Endothelial cell of umbilical vein (primary cell): Measurements from ENCODE around the gene MTRF1. TPM values are rescaled to one million over a fixed set of nuclear protein-coding genes. Genes with fewer than 3 reads are reported as not detected.

Source experiments
- BruUV-seq: library from RNA; stranded (reverse); fragments of 400-500 nt; replicated peaks from 2 replicates; lab custom pipeline; 2021; lab: Mats Ljungman, UMichigan
- CTCF ChIA-PET: fragments of 300-600, 350-600 bp; sonication (Branson Sonifier 250); formaldehyde crosslinking; loops from one replicate; lab custom pipeline; 2021; ENCODE audit warnings: antibody characterized with exemption, inconsistent platforms; lab: Charles Lee
- POLR2A ChIA-PET: fragments of 300-600, 350-600 bp; sonication (Branson Sonifier 250); formaldehyde crosslinking; loops from one replicate; lab custom pipeline; 2021; ENCODE audit warnings: antibody characterized with exemption, inconsistent platforms; lab: Charles Lee
- DNase-seq: peaks from one replicate; pipeline ENCODE4 v3.0.0-alpha.2; 2011; ENCODE audit warnings: low read depth, low spot score
- FAIRE-seq: peaks from 2 replicates; lab custom pipeline; 2011; peaks lifted over from hg19 to GRCh38; lab: Jason Lieb, UNC
- H2AFZ ChIP-seq: 2 replicates; pipeline ENCODE4 v1.6.0; 2012; ENCODE audit warnings: low read depth, low read length, control low read depth, inconsistent platforms
- H3K27ac ChIP-seq: 2 replicates; pipeline ENCODE4 v1.5.1; 2011; ENCODE audit warnings: low read depth, mild to moderate bottlenecking, control low read depth, low read length, moderate library complexity; ENCODE audit not compliant: insufficient read depth
- H3K27me3 ChIP-seq, 2 experiments: 2 replicates each; pipeline versions ENCODE4 v1.6.0 to v1.6.1; 2011; ENCODE audit warnings: low read length in 2 of 2, mixed read lengths in 1 of 2; ENCODE audit not compliant: control insufficient read depth in 2 of 2, insufficient read depth in 2 of 2
- H3K36me3 ChIP-seq, 2 experiments: 2 replicates in 1 of 2; 3 replicates in 1 of 2; pipeline ENCODE4 v1.5.1; 2011; ENCODE audit warnings: low read length in 2 of 2, mild to moderate bottlenecking in 1 of 2, moderate library complexity in 1 of 2; ENCODE audit not compliant: control insufficient read depth in 2 of 2, insufficient read depth in 2 of 2; ENCODE audit errors: extremely low read depth in 1 of 2
- H3K4me1 ChIP-seq: 3 replicates; pipeline ENCODE4 v1.5.1; 2011; ENCODE audit warnings: mild to moderate bottlenecking, low read length; ENCODE audit not compliant: control insufficient read depth, insufficient read depth; ENCODE audit errors: extremely low read depth
- H3K4me2 ChIP-seq: 2 replicates; pipeline ENCODE4 v1.6.1; 2011; ENCODE audit warnings: low read length, control low read depth, mixed read lengths; ENCODE audit not compliant: insufficient read depth
- H3K4me3 ChIP-seq, 3 experiments: fragments of 200-600 bp in 1 of 3; sonication (generic), shearing (Covaris generic) in 1 of 3; replicated peaks in 1 of 3; 2 replicates each; pipeline ENCODE4 v1.5.1; 2011 to 2016; ENCODE audit warnings: control low read depth in 3 of 3, low read length in 3 of 3, mild to moderate bottlenecking in 2 of 3, inconsistent platforms in 1 of 3, low read depth in 1 of 3, moderate library complexity in 1 of 3; ENCODE audit not compliant: insufficient read depth in 1 of 3
- H3K79me2 ChIP-seq: 2 replicates; pipeline ENCODE4 v1.6.0; 2012; ENCODE audit warnings: low read length, inconsistent platforms; ENCODE audit not compliant: control insufficient read depth, insufficient read depth
- H3K9ac ChIP-seq: replicated peaks from 2 replicates; pipeline ENCODE3; 2011; ENCODE audit warnings: low read length, control low read depth; ENCODE audit not compliant: insufficient read depth; ENCODE audit errors: extremely low read depth
- H3K9me1 ChIP-seq: replicated peaks from 3 replicates; pipeline ENCODE4 v1.6.0; 2011; ENCODE audit warnings: mild to moderate bottlenecking, low read length; ENCODE audit not compliant: control insufficient read depth, insufficient read depth; ENCODE audit errors: extremely low read depth
- H3K9me3 ChIP-seq: replicated peaks from 2 replicates; pipeline ENCODE4 v1.5.1; 2012; ENCODE audit warnings: low read length, inconsistent platforms; ENCODE audit not compliant: control insufficient read depth, insufficient read depth
- H4K20me1 ChIP-seq: replicated peaks from 2 replicates; pipeline ENCODE3; 2011; ENCODE audit warnings: mild to moderate bottlenecking, low read length; ENCODE audit not compliant: control insufficient read depth, insufficient read depth; ENCODE audit errors: extremely low read depth
- EZH2 ChIP-seq: IDR thresholded peaks from 2 replicates; pipeline ENCODE4 v1.6.1; 2012; ENCODE audit warnings: borderline replicate concordance, low read depth, mild to moderate bottlenecking, moderate library complexity, low read length, inconsistent platforms; ENCODE audit not compliant: severe bottlenecking
- FOS ChIP-seq: IDR thresholded peaks from 2 replicates; pipeline ENCODE4 v1.6.1; 2011; ENCODE audit warnings: mild to moderate bottlenecking, low read length, moderate library complexity, borderline replicate concordance; ENCODE audit not compliant: insufficient read depth
- GATA2 ChIP-seq: IDR thresholded peaks from 2 replicates; pipeline ENCODE4 v1.7.0; 2011; ENCODE audit warnings: low read depth, mild to moderate bottlenecking, moderate library complexity, mixed read lengths, low read length; ENCODE audit not compliant: insufficient read length, insufficient read depth
- JUN ChIP-seq: IDR thresholded peaks from 2 replicates; pipeline ENCODE4 v1.6.1; 2011; ENCODE audit warnings: borderline replicate concordance, low read depth; ENCODE audit not compliant: insufficient read length, insufficient read depth
- MAX ChIP-seq: IDR thresholded peaks from 2 replicates; pipeline ENCODE4 v1.6.1; 2011; ENCODE audit not compliant: insufficient read depth, insufficient read length
- MYC ChIP-seq: IDR thresholded peaks from one replicate; pipeline ENCODE4 v1.6.1; 2011; ENCODE audit warnings: mild to moderate bottlenecking, low read depth, low read length
- POLR2A ChIP-seq: IDR thresholded peaks from 2 replicates; pipeline ENCODE4 v1.6.1; 2012; ENCODE audit warnings: low read depth, mild to moderate bottlenecking, control low read depth, low read length
- POLR2AphosphoS5 ChIP-seq: IDR thresholded peaks from 2 replicates; pipeline ENCODE4 v1.6.1; 2012; ENCODE audit warnings: low read depth, mild to moderate bottlenecking, control low read depth, low read length, moderate library complexity; ENCODE audit not compliant: insufficient read depth
- dilution Hi-C: fragments of 300-500 bp; cut with MboI; formaldehyde crosslinking; loops from one replicate; pipeline ENCODE4 v1.15.0; 2019; ENCODE audit warnings: low sequenced_read_pairs; ENCODE audit not compliant: extremely low pct_ligation_motif_present
- intact Hi-C: fragments of 100-400 bp; cut with micrococcal nuclease; formaldehyde crosslinking; loops from one replicate; pipeline ENCODE4 v1.10.0; 2022
- polyA plus RNA-seq, 4 experiments: library from polyadenylated mRNA; depleted of rRNA in 3 of 4; stranded (reverse) in 3 of 4; unstranded in 1 of 4; fragments of >200 nt; gene quantifications; 2 replicates each; pipeline versions ENCODE4 v1.2.1 to v1.2.3, GENCODE V29; 2011 to 2012; ENCODE audit warnings: missing spikeins in 1 of 4
- total RNA-seq: library from RNA; stranded (reverse); gene quantifications from 2 replicates; pipeline ENCODE4 v1.2.3, GENCODE V29; 2021
- TF ChIP-seq, protein P1 (sequence below), 2 donors: IDR thresholded peaks; 1 replicate in 1 of 2; 2 replicates in 1 of 2; pipeline ENCODE4 v1.5.1; 2011; ENCODE audit warnings: low read length in 2 of 2, mild to moderate bottlenecking in 2 of 2, moderate library complexity in 2 of 2, control low read depth in 1 of 2, inconsistent platforms in 1 of 2, low read depth in 1 of 2; ENCODE audit not compliant: insufficient read depth in 1 of 2; ENCODE audit errors: extremely low read depth in 1 of 2

The MTRF1 gene
- total and polyA plus RNA-seq, 2 donors (not counting 3 experiments of a cell fraction or from before 2014, with no cell fraction given) = 8.0 to 16.3 TPM

- BruUV-seq = no TSS peak
- H3K4me3 ChIP-seq = no peak overlapping the region
- no peaks in the 10 kb centered on the region for H3K27me3 ChIP-seq
- peaks cover 0 to 3% of the 10 kb centered on the region in 2 experiments for H3K36me3 ChIP-seq
- intact Hi-C loops = loop anchor here (1.0 to 2.0 kb wide), 2 partner anchors 90 to 147 kb away; partner anchors contain the start of gene KBTBD6
- no peaks in the 10 kb centered on the region for H3K79me2 ChIP-seq
- dilution Hi-C loops = no loop called here
- no peaks in the 10 kb centered on the region for H3K4me1 ChIP-seq
- H4K20me1 ChIP-seq = no peaks in the 10 kb centered on the region
- H3K27ac ChIP-seq = no peak overlapping the region
- H3K9me3 ChIP-seq = no peaks in the 10 kb centered on the region
- H2AFZ ChIP-seq = no peak overlapping the region
- H3K9ac ChIP-seq = no peak overlapping the region
- CTCF ChIA-PET = interaction anchor here (0.6 to 2.3 kb wide), 23 partner anchors 9 to 430 kb away, joined by 3 to 37 read pairs (median 3); partner anchors contain the start of genes KBTBD6 and KBTBD7
- TF ChIP-seq, protein P1, sequence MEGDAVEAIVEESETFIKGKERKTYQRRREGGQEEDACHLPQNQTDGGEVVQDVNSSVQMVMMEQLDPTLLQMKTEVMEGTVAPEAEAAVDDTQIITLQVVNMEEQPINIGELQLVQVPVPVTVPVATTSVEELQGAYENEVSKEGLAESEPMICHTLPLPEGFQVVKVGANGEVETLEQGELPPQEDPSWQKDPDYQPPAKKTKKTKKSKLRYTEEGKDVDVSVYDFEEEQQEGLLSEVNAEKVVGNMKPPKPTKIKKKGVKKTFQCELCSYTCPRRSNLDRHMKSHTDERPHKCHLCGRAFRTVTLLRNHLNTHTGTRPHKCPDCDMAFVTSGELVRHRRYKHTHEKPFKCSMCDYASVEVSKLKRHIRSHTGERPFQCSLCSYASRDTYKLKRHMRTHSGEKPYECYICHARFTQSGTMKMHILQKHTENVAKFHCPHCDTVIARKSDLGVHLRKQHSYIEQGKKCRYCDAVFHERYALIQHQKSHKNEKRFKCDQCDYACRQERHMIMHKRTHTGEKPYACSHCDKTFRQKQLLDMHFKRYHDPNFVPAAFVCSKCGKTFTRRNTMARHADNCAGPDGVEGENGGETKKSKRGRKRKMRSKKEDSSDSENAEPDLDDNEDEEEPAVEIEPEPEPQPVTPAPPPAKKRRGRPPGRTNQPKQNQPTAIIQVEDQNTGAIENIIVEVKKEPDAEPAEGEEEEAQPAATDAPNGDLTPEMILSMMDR (IDR thresholded peaks at IDR 0.05; ENCODE audit: extremely low read depth in 1 of 2, insufficient read depth in 1 of 2, low read depth in 1 of 2, low read length in 2 of 2) = peak; percentile 58 to 67
- no peak for TF ChIP-seq MYC
- TF ChIP-seq JUN = no peak
- TF ChIP-seq EZH2 = no peak
- H3K4me2 ChIP-seq = no peak overlapping the region
- peak; percentile 79 for FAIRE-seq
- POLR2A ChIA-PET = no interaction called here
- peak; percentile 72 for DNase-seq
- H3K9me1 ChIP-seq = no peaks in the 10 kb centered on the region
Measured at GRCh38 chr13:41222259-41222852, 41.0 kb downstream of the MTRF1 start.

- ChIA-PET CTCF (interaction anchor here (1.1 to 2.2 kb wide), 6 partner anchors 22 to 166 kb away, joined by 3 to 12 read pairs (median 4); no protein-coding TSS in a partner anchor), POLR2A (no interaction called here)
- no peak for DNase-seq
- H3K4me1 ChIP-seq = peaks cover 8% of the 10 kb centered on the region
- TF ChIP-seq MAX = no peak
- no peak for TF ChIP-seq POLR2AphosphoS5
- TF ChIP-seq POLR2A = no peak
- no peak for TF ChIP-seq MYC
- no peak for TF ChIP-seq FOS
- TF ChIP-seq, protein P1 (IDR thresholded peaks at IDR 0.05; ENCODE audit: extremely low read depth in 1 of 2, insufficient read depth in 1 of 2, low read depth in 1 of 2, low read length in 2 of 2) = no peak
- TF ChIP-seq EZH2 = no peak
- no peak for TF ChIP-seq JUN
- TF ChIP-seq GATA2 = no peak
- no peak for FAIRE-seq
- no peaks in the 10 kb centered on the region for H3K9me1 ChIP-seq
- intact Hi-C loops = no loop called here
- no peaks in the 10 kb centered on the region for H4K20me1 ChIP-seq
- H3K4me2 ChIP-seq = no peak overlapping the region
- BruUV-seq = no TSS peak
- no peak overlapping the region for H3K27ac ChIP-seq
- H2AFZ ChIP-seq = no peak overlapping the region
- no peaks in the 10 kb centered on the region for H3K9me3 ChIP-seq
- H3K36me3 ChIP-seq = peaks cover 0 to 3% of the 10 kb centered on the region in 2 experiments
- H3K79me2 ChIP-seq = no peaks in the 10 kb centered on the region
- no peak overlapping the region for H3K9ac ChIP-seq
- H3K4me3 ChIP-seq = no peak overlapping the region
- no peaks in the 10 kb centered on the region for H3K27me3 ChIP-seq
- dilution Hi-C loops = no loop called here
Measured at GRCh38 chr13:41220401-41220800, 43.0 kb downstream of the MTRF1 start.
